ENCODE data around the gene ID3. TPM values are rescaled to one million over a fixed set of nuclear protein-coding genes. Genes with fewer than 3 reads are reported as not detected.
"Not testable (repeated sequence)": the region's sequence is repeated elsewhere in the genome, so short reads cannot be mapped to it uniquely, and the experiment has no call there.

Gene ID3
- total RNA-seq, 2 experiments from 2014 or later: 31.9 to 34.1 TPM

DNA sequence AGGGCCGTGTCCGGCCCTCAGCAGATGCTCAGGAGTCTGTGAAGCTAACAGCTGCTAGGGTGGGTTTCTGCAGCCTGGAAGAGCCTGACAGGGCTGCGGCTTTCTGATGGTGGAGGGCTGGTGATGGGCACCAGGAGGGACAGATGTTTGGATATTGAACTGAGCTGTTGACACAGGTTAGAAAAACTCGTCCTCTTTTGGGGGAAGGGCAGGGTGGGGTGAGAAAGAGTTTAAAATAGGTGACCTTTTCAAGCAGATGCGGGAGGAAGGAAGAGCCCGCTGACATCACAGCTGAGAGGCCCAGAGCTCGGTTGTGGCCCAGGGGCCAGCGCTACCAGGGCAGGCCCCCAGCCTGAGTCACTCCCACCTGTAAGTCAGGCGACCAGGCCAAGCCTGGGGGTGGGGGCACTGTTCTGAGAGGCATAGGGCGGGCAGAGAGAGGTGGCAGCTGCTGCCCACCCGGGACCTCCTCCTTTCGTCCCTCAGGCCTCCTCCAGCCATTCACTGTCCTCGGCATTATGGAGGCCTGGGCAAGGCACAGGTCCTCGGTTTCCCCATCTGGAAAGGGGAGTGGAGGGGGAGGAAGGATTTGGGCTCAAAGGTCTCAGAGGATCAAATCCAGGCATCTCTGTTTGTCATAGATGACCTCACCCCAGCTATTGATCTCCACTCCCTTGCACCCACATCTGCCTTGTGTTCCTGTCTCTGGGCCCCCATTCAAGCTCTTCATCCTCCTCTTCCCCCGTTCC lies 32.3 kb upstream of the ID3 start:
- ChIA-PET POLR2A (interaction anchor here (0.7 to 1.9 kb wide), 5 partner anchors 8 to 34 kb away, joined by 3 to 8 read pairs (median 4); partner anchors contain the start of gene ID3), CTCF (interaction anchor here (0.6 to 2.0 kb wide), 14 partner anchors 9 to 135 kb away, joined by 3 to 12 read pairs (median 4); no protein-coding TSS in a partner anchor)

- ChIA-PET CTCF (interaction anchor here (0.8 to 2.0 kb wide), 4 partner anchors 10 to 32 kb away, joined by 3 to 8 read pairs (median 5); no protein-coding TSS in a partner anchor), POLR2A (interaction anchor here (1.0 to 1.9 kb wide), 2 partner anchors 9 to 31 kb away, joined by 3 to 8 read pairs; partner anchors contain the start of gene ID3)
These were observed 30.9 kb upstream of the ID3 start for GRCh38 chr1:23590058-23590783.

DNA sequence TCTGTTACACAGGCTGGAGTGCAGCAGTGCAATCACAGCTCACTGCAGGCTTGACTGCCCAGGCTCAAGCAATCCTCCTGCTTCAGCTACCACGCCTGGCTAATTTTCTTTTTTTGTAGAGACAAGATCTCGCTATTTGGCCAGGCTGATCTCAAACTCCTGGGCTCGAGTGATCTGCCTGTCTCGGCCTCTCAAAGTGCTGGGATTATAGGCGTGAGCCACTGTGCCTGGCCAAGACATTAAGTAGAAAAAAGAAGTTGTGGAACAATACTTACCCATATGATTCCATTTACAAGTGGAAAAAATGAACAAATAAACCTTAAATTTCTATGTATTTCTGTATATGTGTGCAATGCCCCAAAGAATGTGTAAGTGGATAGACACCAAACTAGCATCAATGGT lies 30.3 kb upstream of the ID3 start:
- CTCF ChIA-PET: interaction anchor here (0.8 kb wide), 1 partner anchor 14 kb away, joined by 8 read pairs; no protein-coding TSS in a partner anchor
- POLR2A ChIA-PET: interaction anchor here (1.0 to 1.9 kb wide), 2 partner anchors 10 to 30 kb away, joined by 3 to 8 read pairs; partner anchors contain the start of gene ID3

GRCh38 chr1:23588749-23589548 lies 29.6 kb upstream of the ID3 start:
- POLR2A ChIA-PET: no interaction called here
- CTCF ChIA-PET: no interaction called here

GRCh38 chr1:23585321-23586022 lies 26.2 kb upstream of the ID3 start:
- ChIA-PET CTCF (interaction anchor here (0.7 kb wide), 3 partner anchors 39 to 1647 kb away, joined by 3 to 4 read pairs (median 3); no protein-coding TSS in a partner anchor), POLR2A (no interaction called here)

- CTCF ChIA-PET: interaction anchor here (1.1 kb wide), 1 partner anchor 55 kb away, joined by 3 read pairs; no protein-coding TSS in a partner anchor
- POLR2A ChIA-PET: not testable (repeated sequence)
These were observed 24.4 kb upstream of the ID3 start for GRCh38 chr1:23583727-23584126.

GRCh38 chr1:23582820-23583219 lies 23.5 kb upstream of the ID3 start:
- ChIA-PET POLR2A (no interaction called here), CTCF (no interaction called here)

DNA sequence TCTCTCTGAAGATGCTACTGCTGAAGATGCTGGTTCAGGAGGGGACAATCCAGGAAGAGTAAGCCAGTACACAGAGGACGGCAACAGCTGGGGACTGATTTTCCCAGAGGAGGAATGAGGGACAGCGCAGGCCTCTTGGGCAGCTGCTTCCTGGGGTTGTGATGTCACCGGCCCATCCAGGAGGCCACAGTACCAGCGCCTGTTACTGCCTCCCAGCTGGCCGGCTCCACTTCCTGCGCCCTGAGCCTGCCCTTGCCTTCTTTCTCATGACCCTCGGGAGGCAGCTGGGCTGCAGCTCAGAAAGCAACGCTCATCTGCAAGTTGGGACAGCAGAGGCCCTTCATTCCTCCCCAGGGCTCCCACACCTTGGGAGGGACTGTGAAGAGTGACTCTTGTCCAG lies 21.9 kb upstream of the ID3 start:
- CTCF ChIA-PET: interaction anchor here (0.7 to 1.5 kb wide), 5 partner anchors 10 to 56 kb away, joined by 3 to 6 read pairs (median 4); no protein-coding TSS in a partner anchor

GRCh38 chr1:23578997-23579363 lies 19.7 kb upstream of the ID3 start:
- CTCF ChIA-PET: no interaction called here
- POLR2A ChIA-PET: no interaction called here

More for the DNA sequence above, 21.9 kb upstream of the ID3 start:
- POLR2A ChIA-PET: no interaction called here

DNA sequence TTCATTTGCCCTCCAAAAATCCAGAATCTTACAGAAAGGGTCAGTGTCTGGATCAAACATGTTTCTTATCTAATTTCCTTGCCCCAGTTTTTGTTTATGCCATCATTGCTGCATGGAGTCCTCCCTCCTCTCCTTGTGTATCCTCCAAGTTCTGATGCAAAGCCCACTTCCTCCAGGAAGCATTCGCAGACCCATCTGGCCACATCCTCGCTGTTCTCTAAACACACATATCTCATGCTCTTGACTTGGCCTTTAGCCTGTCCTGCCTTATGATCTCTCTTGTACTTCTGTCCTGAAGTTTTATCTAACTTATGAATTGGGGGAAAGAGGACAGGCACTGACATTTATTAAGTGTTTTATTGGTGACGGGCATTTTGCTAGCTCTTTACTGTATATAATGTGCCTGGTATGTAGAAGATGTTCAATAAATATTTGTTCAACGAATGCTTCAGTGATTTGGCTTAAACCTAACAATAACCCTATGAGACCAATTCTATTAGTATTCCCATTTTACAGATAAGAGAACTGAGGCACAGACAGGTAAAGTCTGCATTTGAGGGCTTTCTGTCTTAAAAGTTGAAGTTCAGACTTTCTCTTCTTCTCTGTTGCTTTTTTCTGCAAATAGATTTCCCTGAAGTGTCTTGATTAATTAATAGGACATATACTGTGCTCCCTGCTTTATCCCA lies 19.2 kb upstream of the ID3 start:
- POLR2A ChIA-PET: no interaction called here
- CTCF ChIA-PET: interaction anchor here (1.3 kb wide), 1 partner anchor 51 kb away, joined by 3 read pairs; no protein-coding TSS in a partner anchor

GRCh38 chr1:23577056-23578004 lies 18.0 kb upstream of the ID3 start:
- ChIA-PET POLR2A (interaction anchor here (0.6 to 1.7 kb wide), 4 partner anchors 14 to 52 kb away, joined by 3 to 5 read pairs (median 3); no protein-coding TSS in a partner anchor), CTCF (interaction anchor here (0.6 to 1.7 kb wide), 9 partner anchors 13 to 237 kb away, joined by 3 to 9 read pairs (median 4); partner anchors contain the start of gene RPL11)

GRCh38 chr1:23576338-23577055 lies 17.2 kb upstream of the ID3 start:
- POLR2A ChIA-PET: interaction anchor here (1.0 to 1.7 kb wide), 3 partner anchors 21 to 53 kb away, joined by 3 to 5 read pairs (median 3); no protein-coding TSS in a partner anchor
- CTCF ChIA-PET: interaction anchor here (0.8 to 1.7 kb wide), 8 partner anchors 12 to 61 kb away, joined by 3 to 9 read pairs (median 4); no protein-coding TSS in a partner anchor

- CTCF ChIA-PET: interaction anchor here (1.1 to 2.2 kb wide), 3 partner anchors 21 to 62 kb away, joined by 3 to 8 read pairs (median 4); no protein-coding TSS in a partner anchor
- POLR2A ChIA-PET: no interaction called here
These were observed 16.0 kb upstream of the ID3 start for GRCh38 chr1:23575226-23575810.

- ChIA-PET POLR2A (no interaction called here), CTCF (interaction anchor here (2.2 kb wide), 1 partner anchor 63 kb away, joined by 8 read pairs; no protein-coding TSS in a partner anchor)
These were observed 15.0 kb upstream of the ID3 start for GRCh38 chr1:23574265-23574754.

DNA sequence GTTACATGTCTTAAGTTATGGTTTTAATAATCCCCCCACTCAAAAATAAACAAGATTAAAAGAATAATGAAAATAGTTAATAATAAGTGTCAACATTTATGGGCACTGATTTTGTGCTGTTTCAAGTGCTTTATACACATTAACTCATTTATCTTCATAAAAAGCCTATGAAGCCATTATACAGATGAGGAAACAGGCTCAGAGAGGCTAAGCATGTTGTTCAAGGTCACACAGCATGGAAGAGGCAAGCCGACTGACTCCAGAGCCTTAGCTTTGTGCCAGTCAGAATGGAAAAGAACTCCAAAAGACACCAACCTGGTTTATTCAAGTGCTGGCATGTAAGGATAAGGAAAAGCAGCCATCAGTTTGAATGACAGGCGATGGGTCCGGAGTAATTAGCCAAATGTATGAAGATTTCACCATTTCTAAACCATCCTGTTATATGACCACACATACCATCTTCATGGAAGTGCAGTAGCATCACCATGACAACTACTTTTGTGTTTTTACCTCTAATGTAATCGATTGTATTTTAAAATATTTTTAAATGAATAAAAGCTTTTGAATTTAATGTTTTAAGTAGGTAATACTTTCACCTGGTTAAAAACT lies 14.4 kb upstream of the ID3 start:
- POLR2A ChIA-PET: no interaction called here
- CTCF ChIA-PET: interaction anchor here (1.4 to 2.2 kb wide), 2 partner anchors 19 to 64 kb away, joined by 4 to 8 read pairs; no protein-coding TSS in a partner anchor
